ENCODE results near the gene AK5.
"Not testable (repeated sequence)": the region's sequence is repeated elsewhere in the genome, so short reads cannot be mapped to it uniquely, and the experiment has no call there.

AK5 gene

DNA sequence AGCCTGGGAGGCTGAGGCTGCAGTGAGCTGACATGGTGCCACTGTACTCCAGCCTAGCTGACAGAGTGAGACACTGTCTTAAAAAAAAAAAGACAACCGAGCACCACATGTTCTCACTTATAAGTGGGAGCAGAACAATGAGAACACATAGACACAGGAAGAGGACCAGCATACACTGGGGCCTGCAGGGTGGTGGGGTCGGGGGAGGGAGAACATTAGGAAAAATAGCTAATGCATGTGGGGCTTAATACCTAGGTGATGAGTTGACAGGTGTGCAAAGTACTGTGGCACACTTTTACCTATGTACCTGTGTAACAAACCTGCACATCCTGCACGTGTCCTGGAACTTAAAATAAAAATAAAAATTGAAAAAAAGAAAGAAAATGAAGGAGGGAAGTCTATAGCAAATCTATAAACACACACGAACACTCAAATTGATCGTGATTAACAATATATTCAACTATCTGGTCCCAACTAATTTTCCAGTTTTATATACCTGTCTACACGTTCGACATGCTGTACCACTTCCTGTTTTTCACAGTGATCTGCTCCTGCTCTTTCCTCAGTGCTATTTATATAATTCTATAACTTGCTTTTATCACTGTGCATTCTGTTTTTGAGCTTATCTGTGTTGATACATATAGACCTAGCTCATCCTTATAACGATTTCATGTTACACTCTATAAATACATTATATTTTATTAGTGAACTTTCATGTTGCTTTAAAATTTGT, 27.2 kb downstream of the AK5 start:
- no peak for ATAC-seq
- TF ChIP-seq SNAI2 (CRISPR knock-in tag; IDR thresholded peaks at IDR 0.05) = no peak
- TF ChIP-seq OSR1 (CRISPR knock-in tag; IDR thresholded peaks at IDR 0.05) = no peak
- TF ChIP-seq RARB (CRISPR knock-in tag; IDR thresholded peaks at IDR 0.05) = no peak
- no peak for TF ChIP-seq ESRRG (CRISPR knock-in tag; IDR thresholded peaks at IDR 0.05)
- no peak for TF ChIP-seq ZC3H10 (CRISPR knock-in tag; IDR thresholded peaks at IDR 0.05)
- TF ChIP-seq, protein P1, sequence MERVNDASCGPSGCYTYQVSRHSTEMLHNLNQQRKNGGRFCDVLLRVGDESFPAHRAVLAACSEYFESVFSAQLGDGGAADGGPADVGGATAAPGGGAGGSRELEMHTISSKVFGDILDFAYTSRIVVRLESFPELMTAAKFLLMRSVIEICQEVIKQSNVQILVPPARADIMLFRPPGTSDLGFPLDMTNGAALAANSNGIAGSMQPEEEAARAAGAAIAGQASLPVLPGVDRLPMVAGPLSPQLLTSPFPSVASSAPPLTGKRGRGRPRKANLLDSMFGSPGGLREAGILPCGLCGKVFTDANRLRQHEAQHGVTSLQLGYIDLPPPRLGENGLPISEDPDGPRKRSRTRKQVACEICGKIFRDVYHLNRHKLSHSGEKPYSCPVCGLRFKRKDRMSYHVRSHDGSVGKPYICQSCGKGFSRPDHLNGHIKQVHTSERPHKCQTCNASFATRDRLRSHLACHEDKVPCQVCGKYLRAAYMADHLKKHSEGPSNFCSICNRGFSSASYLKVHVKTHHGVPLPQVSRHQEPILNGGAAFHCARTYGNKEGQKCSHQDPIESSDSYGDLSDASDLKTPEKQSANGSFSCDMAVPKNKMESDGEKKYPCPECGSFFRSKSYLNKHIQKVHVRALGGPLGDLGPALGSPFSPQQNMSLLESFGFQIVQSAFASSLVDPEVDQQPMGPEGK (CRISPR knock-in tag; IDR thresholded peaks at IDR 0.05; ENCODE audit: borderline replicate concordance) = no peak
- TF ChIP-seq TOX (CRISPR knock-in tag; IDR thresholded peaks at IDR 0.05; ENCODE audit: borderline replicate concordance) = no peak
- TF ChIP-seq CSDC2 (CRISPR knock-in tag; IDR thresholded peaks at IDR 0.05) = no peak
- no peak for TF ChIP-seq ZNF8 (CRISPR knock-in tag; IDR thresholded peaks at IDR 0.05)

DNA sequence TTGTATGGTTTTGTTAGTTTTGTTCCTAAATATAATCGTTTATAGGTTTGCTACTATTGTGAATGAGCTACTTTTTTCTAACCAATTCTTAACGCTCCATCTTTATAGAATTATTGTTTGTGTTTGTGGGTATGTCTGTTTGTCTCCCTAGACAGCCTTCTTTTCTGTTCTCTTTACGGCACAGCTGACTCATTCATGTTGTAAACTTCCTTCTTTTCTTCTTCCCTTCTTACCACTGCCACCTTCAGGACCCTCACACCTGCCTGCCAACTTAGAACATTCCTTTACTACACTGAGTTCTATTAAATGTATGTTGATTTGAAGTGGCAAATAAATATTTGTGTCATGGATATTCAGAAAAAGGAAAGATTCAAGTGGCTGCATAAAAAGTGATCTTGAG, 29.1 kb downstream of the AK5 start:
- ATAC-seq = no peak
- TF ChIP-seq ARNTL (CRISPR knock-in tag; IDR thresholded peaks at IDR 0.05; ENCODE audit: borderline replicate concordance, low read depth) = no peak
- TF ChIP-seq ZNF565 (CRISPR knock-in tag; conservative IDR thresholded peaks at IDR 0.05; ENCODE audit: low read depth) = no peak
- TF ChIP-seq, protein P2, sequence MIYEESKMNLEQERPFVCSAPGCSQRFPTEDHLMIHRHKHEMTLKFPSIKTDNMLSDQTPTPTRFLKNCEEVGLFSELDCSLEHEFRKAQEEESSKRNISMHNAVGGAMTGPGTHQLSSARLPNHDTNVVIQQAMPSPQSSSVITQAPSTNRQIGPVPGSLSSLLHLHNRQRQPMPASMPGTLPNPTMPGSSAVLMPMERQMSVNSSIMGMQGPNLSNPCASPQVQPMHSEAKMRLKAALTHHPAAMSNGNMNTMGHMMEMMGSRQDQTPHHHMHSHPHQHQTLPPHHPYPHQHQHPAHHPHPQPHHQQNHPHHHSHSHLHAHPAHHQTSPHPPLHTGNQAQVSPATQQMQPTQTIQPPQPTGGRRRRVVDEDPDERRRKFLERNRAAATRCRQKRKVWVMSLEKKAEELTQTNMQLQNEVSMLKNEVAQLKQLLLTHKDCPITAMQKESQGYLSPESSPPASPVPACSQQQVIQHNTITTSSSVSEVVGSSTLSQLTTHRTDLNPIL (CRISPR knock-in tag; IDR thresholded peaks at IDR 0.05; ENCODE audit: low read depth) = no peak
- no peak for TF ChIP-seq ZNF70 (CRISPR knock-in tag; IDR thresholded peaks at IDR 0.05)
- no peak for TF ChIP-seq CSDC2 (CRISPR knock-in tag; IDR thresholded peaks at IDR 0.05)
- no peak for TF ChIP-seq OSR1 (CRISPR knock-in tag; IDR thresholded peaks at IDR 0.05)
- TF ChIP-seq PPARA (CRISPR knock-in tag; IDR thresholded peaks at IDR 0.05; ENCODE audit: borderline replicate concordance) = no peak
- no peak for TF ChIP-seq ZC3H10 (CRISPR knock-in tag; IDR thresholded peaks at IDR 0.05)
- TF ChIP-seq, protein P3, sequence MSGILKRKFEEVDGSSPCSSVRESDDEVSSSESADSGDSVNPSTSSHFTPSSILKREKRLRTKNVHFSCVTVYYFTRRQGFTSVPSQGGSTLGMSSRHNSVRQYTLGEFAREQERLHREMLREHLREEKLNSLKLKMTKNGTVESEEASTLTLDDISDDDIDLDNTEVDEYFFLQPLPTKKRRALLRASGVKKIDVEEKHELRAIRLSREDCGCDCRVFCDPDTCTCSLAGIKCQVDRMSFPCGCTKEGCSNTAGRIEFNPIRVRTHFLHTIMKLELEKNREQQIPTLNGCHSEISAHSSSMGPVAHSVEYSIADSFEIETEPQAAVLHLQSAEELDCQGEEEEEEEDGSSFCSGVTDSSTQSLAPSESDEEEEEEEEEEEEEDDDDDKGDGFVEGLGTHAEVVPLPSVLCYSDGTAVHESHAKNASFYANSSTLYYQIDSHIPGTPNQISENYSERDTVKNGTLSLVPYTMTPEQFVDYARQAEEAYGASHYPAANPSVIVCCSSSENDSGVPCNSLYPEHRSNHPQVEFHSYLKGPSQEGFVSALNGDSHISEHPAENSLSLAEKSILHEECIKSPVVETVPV (CRISPR knock-in tag; IDR thresholded peaks at IDR 0.05) = no peak
- no peak for TF ChIP-seq ZFP30 (CRISPR knock-in tag; IDR thresholded peaks at IDR 0.05)
- TF ChIP-seq GLIS3 (CRISPR knock-in tag; IDR thresholded peaks at IDR 0.05) = no peak

DNA sequence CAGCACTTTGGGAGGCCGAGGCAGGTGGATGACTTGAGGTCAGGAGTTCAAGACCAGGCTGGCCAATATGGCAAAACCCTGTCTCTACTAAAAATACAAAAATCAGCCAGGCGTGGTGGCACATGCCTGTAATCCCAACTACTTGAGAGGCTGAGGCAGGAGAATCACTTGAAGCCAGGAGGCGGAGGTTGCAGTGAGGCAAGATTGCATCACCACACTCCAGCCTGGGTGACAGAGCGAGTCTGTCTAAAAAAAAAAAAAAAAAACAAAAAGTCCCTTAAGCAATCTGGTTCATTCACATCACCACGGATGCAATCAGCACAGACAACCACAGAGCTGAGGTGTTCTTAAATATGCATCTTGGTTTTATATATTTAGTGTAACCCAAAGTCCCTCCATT, 30.5 kb downstream of the AK5 start:
- not testable (repeated sequence) for ATAC-seq

DNA sequence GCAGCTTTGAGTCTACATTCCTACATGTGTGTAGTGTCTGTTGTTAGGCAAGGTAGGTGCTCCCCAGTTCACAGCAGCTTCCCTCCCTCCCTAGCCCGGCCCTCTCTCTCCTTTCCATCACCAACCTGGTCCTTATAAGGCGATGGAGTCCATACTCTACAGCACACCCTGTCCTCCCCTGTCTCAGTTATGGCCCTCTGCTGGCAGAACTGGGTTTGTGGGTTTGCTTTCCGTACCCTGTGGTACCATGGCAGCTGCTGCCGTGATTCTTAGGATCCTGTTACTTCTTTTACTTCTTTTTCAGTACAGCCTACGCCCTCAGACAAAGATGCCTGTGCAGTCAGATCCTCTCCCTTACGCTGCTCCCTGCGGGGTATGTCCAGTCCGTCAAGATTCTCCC, 31.7 kb downstream of the AK5 start:
- ATAC-seq = peak; percentile 70
- TF ChIP-seq, protein P1 (CRISPR knock-in tag; IDR thresholded peaks at IDR 0.05; ENCODE audit: borderline replicate concordance) = no peak
- TF ChIP-seq, protein P4, sequence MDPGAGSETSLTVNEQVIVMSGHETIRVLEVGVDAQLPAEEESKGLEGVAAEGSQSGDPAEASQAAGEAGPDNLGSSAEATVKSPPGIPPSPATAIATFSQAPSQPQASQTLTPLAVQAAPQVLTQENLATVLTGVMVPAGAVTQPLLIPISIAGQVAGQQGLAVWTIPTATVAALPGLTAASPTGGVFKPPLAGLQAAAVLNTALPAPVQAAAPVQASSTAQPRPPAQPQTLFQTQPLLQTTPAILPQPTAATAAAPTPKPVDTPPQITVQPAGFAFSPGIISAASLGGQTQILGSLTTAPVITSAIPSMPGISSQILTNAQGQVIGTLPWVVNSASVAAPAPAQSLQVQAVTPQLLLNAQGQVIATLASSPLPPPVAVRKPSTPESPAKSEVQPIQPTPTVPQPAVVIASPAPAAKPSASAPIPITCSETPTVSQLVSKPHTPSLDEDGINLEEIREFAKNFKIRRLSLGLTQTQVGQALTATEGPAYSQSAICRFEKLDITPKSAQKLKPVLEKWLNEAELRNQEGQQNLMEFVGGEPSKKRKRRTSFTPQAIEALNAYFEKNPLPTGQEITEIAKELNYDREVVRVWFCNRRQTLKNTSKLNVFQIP (CRISPR knock-in tag; IDR thresholded peaks at IDR 0.05; ENCODE audit: borderline replicate concordance, low read depth) = no peak
- TF ChIP-seq, protein P5, sequence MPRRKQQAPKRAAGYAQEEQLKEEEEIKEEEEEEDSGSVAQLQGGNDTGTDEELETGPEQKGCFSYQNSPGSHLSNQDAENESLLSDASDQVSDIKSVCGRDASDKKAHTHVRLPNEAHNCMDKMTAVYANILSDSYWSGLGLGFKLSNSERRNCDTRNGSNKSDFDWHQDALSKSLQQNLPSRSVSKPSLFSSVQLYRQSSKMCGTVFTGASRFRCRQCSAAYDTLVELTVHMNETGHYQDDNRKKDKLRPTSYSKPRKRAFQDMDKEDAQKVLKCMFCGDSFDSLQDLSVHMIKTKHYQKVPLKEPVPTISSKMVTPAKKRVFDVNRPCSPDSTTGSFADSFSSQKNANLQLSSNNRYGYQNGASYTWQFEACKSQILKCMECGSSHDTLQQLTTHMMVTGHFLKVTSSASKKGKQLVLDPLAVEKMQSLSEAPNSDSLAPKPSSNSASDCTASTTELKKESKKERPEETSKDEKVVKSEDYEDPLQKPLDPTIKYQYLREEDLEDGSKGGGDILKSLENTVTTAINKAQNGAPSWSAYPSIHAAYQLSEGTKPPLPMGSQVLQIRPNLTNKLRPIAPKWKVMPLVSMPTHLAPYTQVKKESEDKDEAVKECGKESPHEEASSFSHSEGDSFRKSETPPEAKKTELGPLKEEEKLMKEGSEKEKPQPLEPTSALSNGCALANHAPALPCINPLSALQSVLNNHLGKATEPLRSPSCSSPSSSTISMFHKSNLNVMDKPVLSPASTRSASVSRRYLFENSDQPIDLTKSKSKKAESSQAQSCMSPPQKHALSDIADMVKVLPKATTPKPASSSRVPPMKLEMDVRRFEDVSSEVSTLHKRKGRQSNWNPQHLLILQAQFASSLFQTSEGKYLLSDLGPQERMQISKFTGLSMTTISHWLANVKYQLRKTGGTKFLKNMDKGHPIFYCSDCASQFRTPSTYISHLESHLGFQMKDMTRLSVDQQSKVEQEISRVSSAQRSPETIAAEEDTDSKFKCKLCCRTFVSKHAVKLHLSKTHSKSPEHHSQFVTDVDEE (CRISPR knock-in tag; IDR thresholded peaks at IDR 0.05) = no peak
- TF ChIP-seq ZFP3 (CRISPR knock-in tag; IDR thresholded peaks at IDR 0.05) (no peak), BACH2 (CRISPR knock-in tag; IDR thresholded peaks at IDR 0.05; ENCODE audit: borderline replicate concordance) (no peak), CSDC2 (CRISPR knock-in tag; IDR thresholded peaks at IDR 0.05) (no peak), OSR1 (CRISPR knock-in tag; IDR thresholded peaks at IDR 0.05) (no peak), ZFP30 (CRISPR knock-in tag; IDR thresholded peaks at IDR 0.05) (no peak), ESRRG (CRISPR knock-in tag; IDR thresholded peaks at IDR 0.05) (no peak), TOX (CRISPR knock-in tag; IDR thresholded peaks at IDR 0.05; ENCODE audit: borderline replicate concordance) (no peak), ZNF565 (CRISPR knock-in tag; conservative IDR thresholded peaks at IDR 0.05; ENCODE audit: low read depth) (no peak), ISL1 (CRISPR knock-in tag; IDR thresholded peaks at IDR 0.05) (no peak), TCF4 (CRISPR knock-in tag; IDR thresholded peaks at IDR 0.05; ENCODE audit: borderline replicate concordance) (no peak)
- TF ChIP-seq, protein P3 (CRISPR knock-in tag; IDR thresholded peaks at IDR 0.05) = no peak

Measured in SK-N-SH treated with all-trans-retinoic acid at 6 μM for 48 hours (cell line).